H1 (cell line): ENCODE data around the gene ACAP1. TPM values are rescaled to one million over a fixed set of nuclear protein-coding genes. Genes with fewer than 3 reads are reported as not detected.
A peak's percentile ranks its signal among the peaks of the same experiment; 100 is the strongest.
"Not testable (repeated sequence)": the region's sequence is repeated elsewhere in the genome, so short reads cannot be mapped to it uniquely, and the experiment has no call there.

Experiments
- CTCF ChIA-PET: fragments of 300-600 bp; sonication (Branson Sonifier 250); formaldehyde crosslinking; loops from one replicate; lab custom pipeline; 2021; ENCODE audit not compliant: partially characterized antibody; lab: Charles Lee
- POLR2A ChIA-PET: fragments of 300-600 bp; sonication (Branson Sonifier 250); formaldehyde crosslinking; loops from one replicate; lab custom pipeline; 2021; ENCODE audit warnings: inconsistent platforms; ENCODE audit not compliant: partially characterized antibody; lab: Charles Lee
- DNase-seq, 2 experiments: peaks; one replicate each; pipeline versions ENCODE4 v3.0.0 to v3.0.0-alpha.2; 2010 to 2022; ENCODE audit warnings: low spot score in 2 of 2, low read depth in 1 of 2, mixed read lengths in 1 of 2
- FAIRE-seq: peaks from 2 replicates; lab custom pipeline; 2011; peaks lifted over from hg19 to GRCh38; lab: Jason Lieb, UNC
- H2AFZ ChIP-seq: 2 replicates; pipeline ENCODE4 v1.8.1; 2012; ENCODE audit warnings: low read length, inconsistent platforms
- H2AK5ac ChIP-seq: 2 replicates; pipeline ENCODE4 v1.6.1; 2013; ENCODE audit warnings: low read depth, low read length
- H2BK120ac ChIP-seq: replicated peaks from 2 replicates; pipeline ENCODE3; 2013; ENCODE audit warnings: low read depth, low read length, inconsistent platforms
- H2BK12ac ChIP-seq: 2 replicates; pipeline ENCODE4 v1.6.1; 2013; ENCODE audit warnings: low read depth, low read length
- H2BK15ac ChIP-seq: 2 replicates; pipeline ENCODE4 v1.6.1; 2013; ENCODE audit warnings: low read length
- H2BK20ac ChIP-seq: 2 replicates; pipeline ENCODE4 v1.6.1; 2013; ENCODE audit warnings: low read length
- H2BK5ac ChIP-seq: 2 replicates; pipeline ENCODE4 v1.6.1; 2013; ENCODE audit warnings: low read depth, low read length
- H3K14ac ChIP-seq: 2 replicates; pipeline ENCODE4 v1.6.1; 2013; ENCODE audit warnings: inconsistent platforms; ENCODE audit not compliant: insufficient read length
- H3K18ac ChIP-seq: 2 replicates; pipeline ENCODE4 v1.6.1; 2013; ENCODE audit warnings: low read length; ENCODE audit errors: extremely low read depth
- H3K23ac ChIP-seq: 2 replicates; pipeline ENCODE4 v1.6.1; 2013; ENCODE audit warnings: inconsistent platforms; ENCODE audit not compliant: insufficient read length
- H3K23me2 ChIP-seq: 2 replicates; pipeline ENCODE4 v1.6.1; 2013; ENCODE audit warnings: low read depth, low read length
- H3K27ac ChIP-seq: 2 replicates; pipeline ENCODE4 v1.6.1; 2011; ENCODE audit warnings: low read depth, low read length, inconsistent platforms
- H3K27me3 ChIP-seq, 4 experiments: replicated peaks in 1 of 4; 1 replicate in 1 of 4; 2 replicates in 3 of 4; pipeline versions ENCODE4 v1.6.1 to v1.8.1; 2011 to 2013; ENCODE audit warnings: low read length in 3 of 4, mild to moderate bottlenecking in 3 of 4, inconsistent platforms in 2 of 4, mixed read lengths in 2 of 4, moderate library complexity in 1 of 4; ENCODE audit not compliant: control insufficient read depth in 3 of 4, insufficient read depth in 3 of 4; ENCODE audit errors: extremely low read depth in 1 of 4
- H3K36me3 ChIP-seq, 4 experiments: 2 replicates each; pipeline versions ENCODE4 v1.6.1 to v1.8.1; 2011 to 2013; ENCODE audit warnings: mild to moderate bottlenecking in 4 of 4, low read length in 3 of 4, moderate library complexity in 2 of 4, control low read depth in 1 of 4, inconsistent platforms in 1 of 4; ENCODE audit not compliant: insufficient read depth in 4 of 4, control insufficient read depth in 2 of 4
- H3K4ac ChIP-seq: replicated peaks from 2 replicates; pipeline ENCODE3; 2013; ENCODE audit warnings: low read length, low read depth, mixed read lengths, inconsistent platforms; ENCODE audit not compliant: insufficient read length
- H3K4me1 ChIP-seq, 4 experiments: replicated peaks in 1 of 4; 1 replicate in 1 of 4; 2 replicates in 3 of 4; pipeline versions ENCODE4 v1.6.1 to v1.8.1; 2011 to 2013; ENCODE audit warnings: low read length in 3 of 4, inconsistent platforms in 2 of 4, mixed read lengths in 1 of 4; ENCODE audit not compliant: insufficient read depth in 4 of 4, control insufficient read depth in 3 of 4
- H3K4me2 ChIP-seq, 2 experiments: 2 replicates each; pipeline versions ENCODE4 v1.6.1 to v1.8.1; 2011 to 2013; ENCODE audit warnings: low read depth in 2 of 2, low read length in 2 of 2, control low read depth in 1 of 2, inconsistent platforms in 1 of 2, mild to moderate bottlenecking in 1 of 2; ENCODE audit not compliant: insufficient read depth in 1 of 2
- H3K4me3 ChIP-seq, 4 experiments: fragments of 200-600, 300-600 bp in 1 of 4; sonication (generic), shearing (Covaris generic), sonication (Bioruptor Twin) in 1 of 4; 2 replicates each; pipeline versions ENCODE4 v1.5.1 to v1.8.1; 2011 to 2016; ENCODE audit warnings: low read length in 4 of 4, low read depth in 3 of 4, control low read depth in 2 of 4, inconsistent platforms in 2 of 4, mild to moderate bottlenecking in 2 of 4, mixed read lengths in 1 of 4, moderate library complexity in 1 of 4; ENCODE audit not compliant: insufficient read depth in 2 of 4; ENCODE audit errors: extremely low read depth in 1 of 4
- H3K56ac ChIP-seq: replicated peaks from 2 replicates; pipeline ENCODE3; 2013; ENCODE audit warnings: low read depth, mild to moderate bottlenecking, mixed read lengths, low read length, inconsistent platforms; ENCODE audit not compliant: insufficient read length
- H3K79me1 ChIP-seq: 2 replicates; pipeline ENCODE4 v1.6.1; 2013; ENCODE audit warnings: low read depth, low read length, control low read depth
- H3K79me2 ChIP-seq, 2 experiments: 2 replicates each; pipeline versions ENCODE4 v1.6.1 to v1.8.1; 2012 to 2013; ENCODE audit warnings: low read length in 2 of 2, mild to moderate bottlenecking in 2 of 2, inconsistent platforms in 1 of 2; ENCODE audit not compliant: insufficient read depth in 2 of 2, control insufficient read depth in 1 of 2
- H3K9ac ChIP-seq, 4 experiments: replicated peaks in 1 of 4; 1 replicate in 1 of 4; 2 replicates in 3 of 4; pipeline versions ENCODE4 v1.6.1 to v1.8.1; 2011 to 2013; ENCODE audit warnings: low read depth in 3 of 4, low read length in 3 of 4, control low read depth in 2 of 4, mild to moderate bottlenecking in 2 of 4, moderate library complexity in 2 of 4, inconsistent platforms in 1 of 4; ENCODE audit errors: extremely low read depth in 1 of 4
- H3K9me3 ChIP-seq, 2 experiments: 2 replicates each; pipeline versions ENCODE4 v1.6.1 to v1.8.1; 2012 to 2013; ENCODE audit warnings: mild to moderate bottlenecking in 2 of 2, moderate library complexity in 2 of 2, control low read depth in 1 of 2, inconsistent platforms in 1 of 2, low read depth in 1 of 2, low read length in 1 of 2, mixed read lengths in 1 of 2; ENCODE audit not compliant: insufficient read depth in 2 of 2
- H4K20me1 ChIP-seq, 2 experiments: replicated peaks in 1 of 2; 2 replicates each; pipeline versions ENCODE3 to v1.8.1; 2011 to 2013; ENCODE audit warnings: inconsistent platforms in 2 of 2, low read length in 2 of 2, mild to moderate bottlenecking in 1 of 2; ENCODE audit not compliant: insufficient read depth in 2 of 2, control insufficient read depth in 1 of 2
- H4K5ac ChIP-seq: 2 replicates; pipeline ENCODE4 v1.6.1; 2013; ENCODE audit warnings: low read length, low read depth, mixed read lengths, inconsistent platforms; ENCODE audit not compliant: insufficient read length
- H4K8ac ChIP-seq: 2 replicates; pipeline ENCODE4 v1.8.0; 2013; ENCODE audit warnings: mild to moderate bottlenecking, moderate library complexity, low read length, inconsistent platforms; ENCODE audit not compliant: insufficient read depth; ENCODE audit errors: extremely low read depth
- H4K91ac ChIP-seq: replicated peaks from 2 replicates; pipeline ENCODE3; 2013; ENCODE audit warnings: low read length, mixed read lengths, inconsistent platforms; ENCODE audit not compliant: insufficient read length
- WGBS, 2 experiments: shearing (Covaris generic) in 1 of 2; methylation state at CpG; one replicate each; pipeline versions ENCODE4 v1.1.6 to v1.1.7; 2013 to 2015; ENCODE audit warnings: low lambda C conversion rate in 2 of 2, mixed read lengths in 2 of 2, inconsistent platforms in 1 of 2, low coverage in 1 of 2, missing lambda C conversion rate in 1 of 2; ENCODE audit not compliant: insufficient replicate concordance in 2 of 2, insufficient coverage in 1 of 2, insufficient read length in 1 of 2; ENCODE audit errors: extremely low coverage in 1 of 2, missing lambda C conversion rate in 1 of 2; 5-methylcytosine and 5-hydroxymethylcytosine counted together
- polyA plus RNA-seq, 7 experiments: library from polyadenylated mRNA; depleted of rRNA in 3 of 7; stranded (reverse) in 5 of 7; unstranded in 2 of 7; fragments of >200 nt in 5 of 7; fragments of 200-250 nt in 2 of 7; gene quantifications; 1 replicate in 5 of 7; 2 replicates in 1 of 7; 4 replicates in 1 of 7; pipeline versions ENCODE4 v1.2.1 to v1.2.3, GENCODE V29; 2011 to 2013; ENCODE audit warnings: missing spikeins in 2 of 7, mixed read lengths in 2 of 7
- total RNA-seq: library from RNA; stranded (reverse); fragmentation: NEBNext Ultra II Directional; extraction: Animal tissue kit (Norgen Biotek cat#: 25700); gene quantifications from 2 replicates; pipeline ENCODE4 v1.2.1, GENCODE V29; 2021

The ACAP1 gene
- total and polyA plus RNA-seq, 2 of the 8 experiments (the other 6 are each of a cell fraction or from before 2014, with no cell fraction given) = 11.9 to 45.1 TPM

DNA sequence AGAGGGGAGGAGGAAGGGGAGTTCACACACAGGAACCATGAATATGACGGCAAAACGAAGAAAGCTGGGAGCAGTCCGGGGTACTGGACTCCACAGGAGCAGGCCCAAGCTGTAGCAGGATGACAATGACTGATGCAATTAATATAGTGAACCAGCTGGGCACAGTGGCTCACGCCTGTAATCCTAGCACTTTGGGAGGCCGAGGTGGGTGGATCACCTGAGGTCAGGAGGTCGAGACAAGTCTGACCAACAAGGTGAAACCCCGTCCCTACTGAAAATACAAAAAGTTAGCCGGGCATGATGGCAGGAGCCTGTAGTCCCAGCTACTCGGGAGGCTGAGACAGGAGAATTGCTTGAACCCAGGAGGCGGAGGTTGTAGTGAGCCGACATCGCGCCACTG, 564 bp upstream of the ACAP1 start:
- H3K18ac ChIP-seq = peak overlapping the region; percentile 72; the same call in 1 of the 2 replicates
- H4K8ac ChIP-seq = peak overlapping the region; percentile 35; the same call in 1 of the 2 replicates
- peak overlapping the region in 1 of 2 experiments; percentile 82; a peak in 2 of 4 replicates for H3K4me2 ChIP-seq
- H3K36me3 ChIP-seq, H3K27ac ChIP-seq, H3K79me2 ChIP-seq, H3K9ac ChIP-seq, H3K23me2 ChIP-seq, H4K5ac ChIP-seq, H3K23ac ChIP-seq, H3K14ac ChIP-seq, H2AK5ac ChIP-seq, H3K79me1 ChIP-seq, FAIRE-seq, DNase-seq, H3K27me3 ChIP-seq, H3K9me3 ChIP-seq, H2BK120ac ChIP-seq, H4K20me1 ChIP-seq, H3K4ac ChIP-seq, H3K56ac ChIP-seq, H2AFZ ChIP-seq: not testable (repeated sequence)
- peak overlapping the region; percentile 82; the same call in 1 of the 2 replicates for H2BK5ac ChIP-seq
- peaks cover 3 to 18% (median 15%) of the 10 kb centered on the region in 4 experiments for H3K4me1 ChIP-seq
- H2BK20ac ChIP-seq = 0 out of 2 replicates have a peak overlapping the region, but pooled peaks have one; percentile 48
- H4K91ac ChIP-seq = peak overlapping the region; percentile 44
- peak overlapping the region; percentile 55; the same call in 1 of the 2 replicates for H2BK15ac ChIP-seq
- ChIA-PET CTCF (interaction anchor here (1.0 to 6.0 kb wide), 10 partner anchors 9 to 254 kb away, joined by 3 to 82 read pairs (median 8); partner anchors contain the start of genes KCTD11, SOX15 and TMEM95), POLR2A (interaction anchor here (1.1 to 6.9 kb wide), 16 partner anchors 9 to 248 kb away, joined by 3 to 93 read pairs (median 5); partner anchors contain the start of genes GPS2, MPDU1, NEURL4 and NLGN2)
- WGBS, 2 experiments = 95% methylated on average over 13 of the region's 13 CpGs; no CpG with 5 or more reads in 1 of the 2 experiments
- H3K4me3 ChIP-seq = peak overlapping the region in 1 of 4 experiments; percentile 52; a peak in 1 of 8 replicates
- peak overlapping the region; percentile 72; the same call in 1 of the 2 replicates for H2BK12ac ChIP-seq
